ENCODE data around the gene ALCAM. TPM values are rescaled to one million over a fixed set of nuclear protein-coding genes. Genes with fewer than 3 reads are reported as not detected.
A peak's percentile ranks its signal among the peaks of the same experiment; 100 is the strongest.

ALCAM gene
- total RNA-seq (2021; ENCODE audit: unreplicated experiment) (32.3 TPM), Bru-seq, nascent RNA (percentile 68 among the genes with signal in this experiment), BruChase-seq, experiment 1, labeled RNA remaining after a 2-hour chase (percentile 60 among the genes with signal in this experiment), BruChase-seq, experiment 2, labeled RNA remaining after a 6-hour chase (percentile 62 among the genes with signal in this experiment)
- polyA plus RNA-seq (2012; ENCODE audit: insufficient read length), result 10.0 TPM
- long read RNA-seq, full-length matches to known transcripts, result 39 of 59 reads
- long read RNA-seq, partial matches to known transcripts, result 12 of 59 reads
- long read RNA-seq, other reads (novel, unspliced or antisense), result 8 of 59 reads

DNA sequence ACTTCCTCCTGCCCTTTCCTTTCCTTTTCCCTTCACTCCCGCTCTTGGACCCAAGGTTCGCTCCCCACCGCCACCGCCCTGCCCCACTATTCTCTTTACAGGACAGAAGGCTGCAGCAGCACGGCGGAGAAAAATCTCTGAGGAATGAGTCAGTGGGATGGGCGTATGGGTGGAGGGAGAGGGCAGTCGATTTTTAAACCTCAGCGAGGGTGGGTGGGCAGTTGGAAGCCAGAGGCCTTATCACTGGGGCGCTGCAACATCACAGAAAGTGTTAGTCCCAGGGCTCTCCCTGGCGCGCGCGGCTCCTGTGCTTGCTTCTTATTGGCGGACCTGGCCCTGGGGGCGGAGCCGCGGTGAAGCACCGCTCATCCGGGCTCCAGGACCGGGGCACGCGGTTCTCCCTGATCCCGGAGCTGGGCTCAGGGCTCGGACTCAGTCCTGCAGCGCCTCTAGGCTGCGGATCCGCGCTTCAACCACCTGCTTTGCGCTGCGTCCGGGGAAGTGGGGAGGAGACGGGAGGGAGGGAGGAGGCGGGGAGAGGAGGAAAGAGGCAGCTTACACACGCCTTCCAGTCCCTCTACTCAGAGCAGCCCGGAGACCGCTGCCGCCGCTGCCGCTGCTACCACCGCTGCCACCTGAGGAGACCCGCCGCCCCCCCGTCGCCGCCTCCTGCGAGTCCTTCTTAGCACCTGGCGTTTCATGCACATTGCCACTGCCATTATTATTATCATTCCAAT lies at the start of gene ALCAM:
ALCAM (plus strand) TSS at position 584 of the 737 bp plus-strand sequence.
- CTCF ChIA-PET, result interaction anchor here (0.7 kb wide), 1 partner anchor 71 kb away, joined by 5 read pairs; no protein-coding TSS in a partner anchor
- peak; percentile 96 for DNase-seq (ENCODE audit: low read depth, low spot score)
- TF ChIP-seq SIN3A (IDR thresholded peaks at IDR 0.05; ENCODE audit: borderline replicate concordance, insufficient read depth, low read depth, low read length), result no peak
- TF ChIP-seq, protein P1, sequence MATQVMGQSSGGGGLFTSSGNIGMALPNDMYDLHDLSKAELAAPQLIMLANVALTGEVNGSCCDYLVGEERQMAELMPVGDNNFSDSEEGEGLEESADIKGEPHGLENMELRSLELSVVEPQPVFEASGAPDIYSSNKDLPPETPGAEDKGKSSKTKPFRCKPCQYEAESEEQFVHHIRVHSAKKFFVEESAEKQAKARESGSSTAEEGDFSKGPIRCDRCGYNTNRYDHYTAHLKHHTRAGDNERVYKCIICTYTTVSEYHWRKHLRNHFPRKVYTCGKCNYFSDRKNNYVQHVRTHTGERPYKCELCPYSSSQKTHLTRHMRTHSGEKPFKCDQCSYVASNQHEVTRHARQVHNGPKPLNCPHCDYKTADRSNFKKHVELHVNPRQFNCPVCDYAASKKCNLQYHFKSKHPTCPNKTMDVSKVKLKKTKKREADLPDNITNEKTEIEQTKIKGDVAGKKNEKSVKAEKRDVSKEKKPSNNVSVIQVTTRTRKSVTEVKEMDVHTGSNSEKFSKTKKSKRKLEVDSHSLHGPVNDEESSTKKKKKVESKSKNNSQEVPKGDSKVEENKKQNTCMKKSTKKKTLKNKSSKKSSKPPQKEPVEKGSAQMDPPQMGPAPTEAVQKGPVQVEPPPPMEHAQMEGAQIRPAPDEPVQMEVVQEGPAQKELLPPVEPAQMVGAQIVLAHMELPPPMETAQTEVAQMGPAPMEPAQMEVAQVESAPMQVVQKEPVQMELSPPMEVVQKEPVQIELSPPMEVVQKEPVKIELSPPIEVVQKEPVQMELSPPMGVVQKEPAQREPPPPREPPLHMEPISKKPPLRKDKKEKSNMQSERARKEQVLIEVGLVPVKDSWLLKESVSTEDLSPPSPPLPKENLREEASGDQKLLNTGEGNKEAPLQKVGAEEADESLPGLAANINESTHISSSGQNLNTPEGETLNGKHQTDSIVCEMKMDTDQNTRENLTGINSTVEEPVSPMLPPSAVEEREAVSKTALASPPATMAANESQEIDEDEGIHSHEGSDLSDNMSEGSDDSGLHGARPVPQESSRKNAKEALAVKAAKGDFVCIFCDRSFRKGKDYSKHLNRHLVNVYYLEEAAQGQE (IDR thresholded peaks at IDR 0.05; ENCODE audit: insufficient read depth in 1 of 2, low read depth in 2 of 2, low read length in 1 of 2), result 0 out of 4 replicates have a peak, but pooled peaks of 1 of the 2 experiments have one; percentile 31
- TF ChIP-seq, protein P2, sequence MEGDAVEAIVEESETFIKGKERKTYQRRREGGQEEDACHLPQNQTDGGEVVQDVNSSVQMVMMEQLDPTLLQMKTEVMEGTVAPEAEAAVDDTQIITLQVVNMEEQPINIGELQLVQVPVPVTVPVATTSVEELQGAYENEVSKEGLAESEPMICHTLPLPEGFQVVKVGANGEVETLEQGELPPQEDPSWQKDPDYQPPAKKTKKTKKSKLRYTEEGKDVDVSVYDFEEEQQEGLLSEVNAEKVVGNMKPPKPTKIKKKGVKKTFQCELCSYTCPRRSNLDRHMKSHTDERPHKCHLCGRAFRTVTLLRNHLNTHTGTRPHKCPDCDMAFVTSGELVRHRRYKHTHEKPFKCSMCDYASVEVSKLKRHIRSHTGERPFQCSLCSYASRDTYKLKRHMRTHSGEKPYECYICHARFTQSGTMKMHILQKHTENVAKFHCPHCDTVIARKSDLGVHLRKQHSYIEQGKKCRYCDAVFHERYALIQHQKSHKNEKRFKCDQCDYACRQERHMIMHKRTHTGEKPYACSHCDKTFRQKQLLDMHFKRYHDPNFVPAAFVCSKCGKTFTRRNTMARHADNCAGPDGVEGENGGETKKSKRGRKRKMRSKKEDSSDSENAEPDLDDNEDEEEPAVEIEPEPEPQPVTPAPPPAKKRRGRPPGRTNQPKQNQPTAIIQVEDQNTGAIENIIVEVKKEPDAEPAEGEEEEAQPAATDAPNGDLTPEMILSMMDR (IDR thresholded peaks at IDR 0.05), result peak; percentile 69
- peak within 1 kb of the TSS; percentile 86 for H3K27ac ChIP-seq (ENCODE audit: low read length)
- peak; percentile 90 for ATAC-seq
- in situ Hi-C loops (cut with HindIII; ENCODE audit: low pct_unique_long_range_greater_than_20kb, low sequenced_read_pairs) (no loop called here), intact Hi-C loops (cut with micrococcal nuclease; ENCODE audit: unreplicated experiment) (loop anchor here (5.0 kb wide), 3 partner anchors 151 to 1089 kb away; no protein-coding TSS in a partner anchor)
- peak within 1 kb of the TSS; percentile 63 to 84 for H3K4me3 ChIP-seq (ENCODE audit: low read depth in 2 of 2, low read length in 2 of 2)
- POLR2A ChIA-PET, result no interaction called here
- peaks cover 9% of the 10 kb centered on the region for H3K4me1 ChIP-seq (ENCODE audit: control insufficient read depth, insufficient read depth, low read length)
- BruUV-seq (replicated peaks), result no TSS peak
- peaks cover 2% of the 10 kb centered on the region; the same call in 1 of the 2 replicates for H3K36me3 ChIP-seq (ENCODE audit: control insufficient read depth, insufficient read depth, low read length)
- no peaks in the 10 kb centered on the region for H3K27me3 ChIP-seq (ENCODE audit: control insufficient read depth, insufficient read depth, low read length)
- H3K9me3 ChIP-seq (ENCODE audit: control insufficient read depth, insufficient read depth, low read depth, low read length), result no peaks in the 10 kb centered on the region

DNA sequence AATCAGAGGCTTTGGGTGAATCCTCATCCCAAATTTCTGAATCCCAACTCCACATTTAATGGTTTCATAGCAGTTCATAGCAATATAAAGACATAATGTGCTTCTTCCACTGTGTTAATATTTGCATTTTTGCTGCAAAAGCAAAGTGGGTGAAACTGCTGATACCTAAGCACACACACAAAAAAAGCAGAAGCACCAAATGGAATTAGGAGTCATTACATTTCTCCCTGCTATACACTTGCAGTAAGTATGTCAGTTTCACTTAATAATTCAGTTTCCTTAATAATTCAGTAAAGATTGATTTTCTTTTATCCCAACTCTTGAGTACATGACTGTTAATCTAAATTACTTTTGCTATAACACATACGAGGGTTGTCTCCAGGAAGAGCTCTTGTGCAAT lies 48.9 kb upstream of the ALCAM start:
- H3K27me3 ChIP-seq (ENCODE audit: control insufficient read depth, insufficient read depth, low read length), result no peaks in the 10 kb centered on the region
- CTCF ChIA-PET, result no interaction called here
- H3K36me3 ChIP-seq (ENCODE audit: control insufficient read depth, insufficient read depth, low read length), result no peaks in the 10 kb centered on the region
- H3K27ac ChIP-seq (ENCODE audit: low read length), result no peak overlapping the region
- BruUV-seq (replicated peaks), result no TSS peak
- in situ Hi-C loops (cut with HindIII; ENCODE audit: low pct_unique_long_range_greater_than_20kb, low sequenced_read_pairs) (no loop called here), intact Hi-C loops (cut with micrococcal nuclease; ENCODE audit: unreplicated experiment) (no loop called here)
- ATAC-seq (no peak), DNase-seq (ENCODE audit: low read depth, low spot score) (no peak)
- no peak overlapping the region for H3K4me3 ChIP-seq (ENCODE audit: low read depth in 2 of 2, low read length in 2 of 2)
- POLR2A ChIA-PET, result no interaction called here
- H3K9me3 ChIP-seq (ENCODE audit: control insufficient read depth, insufficient read depth, low read depth, low read length), result no peaks in the 10 kb centered on the region
- TF ChIP-seq, protein P2 (IDR thresholded peaks at IDR 0.05), result no peak
- no peak for TF ChIP-seq TCF7L2 (IDR thresholded peaks at IDR 0.05; ENCODE audit: low read depth, low read length)
- TF ChIP-seq, protein P1 (IDR thresholded peaks at IDR 0.05; ENCODE audit: insufficient read depth in 1 of 2, low read depth in 2 of 2, low read length in 1 of 2), result no peak
- TF ChIP-seq POLR2AphosphoS5 (IDR thresholded peaks at IDR 0.05; ENCODE audit: low read depth, low read length), result no peak
- no peak for TF ChIP-seq SIN3A (IDR thresholded peaks at IDR 0.05; ENCODE audit: borderline replicate concordance, insufficient read depth, low read depth, low read length)
- H3K4me1 ChIP-seq (ENCODE audit: control insufficient read depth, insufficient read depth, low read length), result no peaks in the 10 kb centered on the region

All from Panc1 (cell line).